B cell (primary cell): ENCODE data around the gene ZDHHC1. TPM values are rescaled to one million over a fixed set of nuclear protein-coding genes. Genes with fewer than 3 reads are reported as not detected.

ENCODE experiments used
- ATAC-seq: fragments of 200-7000 bp; cut with Tn5 transposase; one replicate; pipeline ENCODE4 v1.10.0; 2021; ENCODE audit warnings: low read depth, mild to moderate bottlenecking, moderate number of reproducible peaks, moderate library complexity
- CTCF ChIA-PET: fragments of 350-600 bp; sonication (Branson Sonifier 250); formaldehyde crosslinking; loops from one replicate; lab custom pipeline; 2021; ENCODE audit warnings: antibody characterized with exemption, inconsistent platforms; lab: Charles Lee
- POLR2A ChIA-PET: fragments of 350-600 bp; sonication (Branson Sonifier 250); formaldehyde crosslinking; loops from one replicate; lab custom pipeline; 2021; ENCODE audit warnings: antibody characterized with exemption; lab: Charles Lee
- DNase-seq: peaks from one replicate; pipeline ENCODE4 v3.0.0; 2013
- H2AFZ ChIP-seq: 2 replicates; pipeline ENCODE4 v1.6.1; 2012; ENCODE audit warnings: mild to moderate bottlenecking, low read depth, low read length; ENCODE audit not compliant: insufficient read depth, poor library complexity, severe bottlenecking
- H3K27ac ChIP-seq, 2 donors: 1 replicate in 1 of 2; 2 replicates in 1 of 2; pipeline ENCODE4 v1.5.1; 2012 to 2013; ENCODE audit warnings: low read length in 2 of 2, mild to moderate bottlenecking in 2 of 2, moderate library complexity in 1 of 2
- H3K27me3 ChIP-seq, 4 experiments: fragments of 200-600 bp in 1 of 4; sonication (generic) in 1 of 4; replicated peaks in 1 of 4; 1 replicate in 2 of 4; 2 replicates in 2 of 4; pipeline versions ENCODE4 v1.6.1 to v1.7.0; 2013 to 2016; ENCODE audit warnings: low read length in 3 of 4, mild to moderate bottlenecking in 2 of 4, mixed read lengths in 1 of 4, moderate library complexity in 1 of 4; ENCODE audit not compliant: insufficient read depth in 4 of 4, control insufficient read depth in 3 of 4; ENCODE audit errors: control extremely low read depth in 1 of 4
- H3K36me3 ChIP-seq, 2 experiments: replicated peaks in 1 of 2; 1 replicate in 1 of 2; 2 replicates in 1 of 2; pipeline versions ENCODE4 v1.6.1 to v1.7.1; 2013; ENCODE audit warnings: low read length in 1 of 2; ENCODE audit not compliant: insufficient read depth in 2 of 2, control insufficient read depth in 1 of 2; ENCODE audit errors: control extremely low read depth in 1 of 2, extremely low read depth in 1 of 2
- H3K4me1 ChIP-seq, 2 donors: fragments of 200-600 bp in 1 of 2; sonication (generic) in 1 of 2; 1 replicate in 1 of 2; 2 replicates in 1 of 2; pipeline versions ENCODE4 v1.5.1 to v1.6.1; 2013 to 2017; ENCODE audit warnings: low read length in 2 of 2; ENCODE audit not compliant: control insufficient read depth in 2 of 2, insufficient read depth in 2 of 2
- H3K4me2 ChIP-seq: replicated peaks from 2 replicates; pipeline ENCODE3; 2012; ENCODE audit warnings: mild to moderate bottlenecking, low read depth, low read length; ENCODE audit not compliant: poor library complexity, severe bottlenecking
- H3K4me3 ChIP-seq, 5 experiments: fragments of 200-600 bp in 1 of 5; sonication (generic) in 1 of 5; 1 replicate in 3 of 5; 2 replicates in 2 of 5; pipeline versions ENCODE4 v1.5.1 to v1.7.0; 2011 to 2016; ENCODE audit warnings: low read length in 4 of 5, mild to moderate bottlenecking in 4 of 5, low read depth in 2 of 5, control low read depth in 1 of 5, moderate library complexity in 1 of 5; ENCODE audit not compliant: insufficient read depth in 1 of 5; ENCODE audit errors: control extremely low read depth in 1 of 5, extremely low read depth in 1 of 5
- H3K79me2 ChIP-seq: fragments of 200-600 bp; sonication (generic); one replicate; pipeline ENCODE4 v1.6.0; 2016; ENCODE audit warnings: low read length; ENCODE audit not compliant: control insufficient read depth, insufficient read depth
- H3K9ac ChIP-seq: fragments of 200-600 bp; sonication (generic); 2 replicates; pipeline ENCODE4 v1.6.1; 2017; ENCODE audit warnings: mild to moderate bottlenecking, low read length, moderate library complexity
- H3K9me3 ChIP-seq, 3 donors: one replicate each; pipeline versions ENCODE4 v1.6.1 to v1.7.1; 2013; ENCODE audit warnings: low read length in 2 of 3; ENCODE audit not compliant: control insufficient read depth in 2 of 3, insufficient read depth in 1 of 3; ENCODE audit errors: control extremely low read depth in 1 of 3
- H4K20me1 ChIP-seq: 2 replicates; pipeline ENCODE4 v1.6.0; 2012; ENCODE audit warnings: mild to moderate bottlenecking, low read length; ENCODE audit not compliant: insufficient read depth, control insufficient read depth, poor library complexity, severe bottlenecking
- H3K27ac Mint-ChIP-seq: one replicate; pipeline ENCODE4 v1.8.0; 2021; ENCODE audit warnings: mixed read lengths
- H3K27me3 Mint-ChIP-seq: one replicate; pipeline ENCODE4 v1.8.0; 2021; ENCODE audit warnings: mixed read lengths
- H3K4me1 Mint-ChIP-seq: one replicate; pipeline ENCODE4 v1.8.0; 2021; ENCODE audit warnings: mixed read lengths
- H3K4me3 Mint-ChIP-seq: one replicate; pipeline ENCODE4 v1.8.0; 2021; ENCODE audit warnings: mixed read lengths
- H3K9me3 Mint-ChIP-seq: one replicate; pipeline ENCODE4 v1.8.0; 2022; ENCODE audit warnings: mixed read lengths; ENCODE audit not compliant: insufficient read depth
- CTCF ChIP-seq: fragments of 200-600 bp; IDR thresholded peaks from one replicate; pipeline ENCODE4 v1.8.0; 2022; ENCODE audit warnings: antibody characterized with exemption, mild to moderate bottlenecking
- EZH2 ChIP-seq: IDR thresholded peaks from 2 replicates; pipeline ENCODE4 v1.6.1; 2012; ENCODE audit warnings: borderline replicate concordance, low read depth, mild to moderate bottlenecking, moderate library complexity, low read length; ENCODE audit not compliant: insufficient read depth, poor library complexity, severe bottlenecking
- WGBS: methylation state at CpG from one replicate; pipeline ENCODE4 v1.1.5; 2013; ENCODE audit warnings: missing lambda C conversion rate; ENCODE audit not compliant: insufficient coverage; 5-methylcytosine and 5-hydroxymethylcytosine counted together
- intact Hi-C: fragments of 100-400 bp; cut with micrococcal nuclease; formaldehyde crosslinking; loops from one replicate; pipeline ENCODE4 v1.10.0; 2022
- polyA minus RNA-seq: library from RNA; depleted of rRNA, polyadenylated mRNA; stranded (reverse); fragments of >200 nt; gene quantifications from 2 replicates; pipeline ENCODE4 v1.2.3, GENCODE V29; 2012
- polyA plus RNA-seq: library from polyadenylated mRNA; depleted of rRNA; stranded (reverse); fragments of >200 nt; gene quantifications from 2 replicates; pipeline ENCODE4 v1.2.3, GENCODE V29; 2012
- total RNA-seq, 2 donors: library from RNA; stranded (reverse); fragments of 120-200 nt in 1 of 2; gene quantifications; 1 replicate in 1 of 2; 2 replicates in 1 of 2; pipeline versions ENCODE4 v1.2.3 to v1.2.4, GENCODE V29; 2013 to 2022

The ZDHHC1 gene, protein sequence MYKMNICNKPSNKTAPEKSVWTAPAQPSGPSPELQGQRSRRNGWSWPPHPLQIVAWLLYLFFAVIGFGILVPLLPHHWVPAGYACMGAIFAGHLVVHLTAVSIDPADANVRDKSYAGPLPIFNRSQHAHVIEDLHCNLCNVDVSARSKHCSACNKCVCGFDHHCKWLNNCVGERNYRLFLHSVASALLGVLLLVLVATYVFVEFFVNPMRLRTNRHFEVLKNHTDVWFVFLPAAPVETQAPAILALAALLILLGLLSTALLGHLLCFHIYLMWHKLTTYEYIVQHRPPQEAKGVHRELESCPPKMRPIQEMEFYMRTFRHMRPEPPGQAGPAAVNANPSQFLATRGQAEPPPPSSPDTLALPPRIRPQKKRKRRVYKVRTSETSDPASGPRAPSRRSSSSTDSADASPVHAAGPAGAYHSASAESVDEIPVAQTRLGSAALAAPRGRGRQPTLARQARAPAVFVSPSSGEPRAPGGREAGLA
- total RNA-seq, result 2.4 and 2.8 TPM in 2 replicates
- 0.75 TPM for total RNA-seq (2013)
- 0.58 and 0.71 TPM in 2 replicates for polyA plus RNA-seq
- 0.36 and 0.77 TPM in 2 replicates for polyA minus RNA-seq

DNA sequence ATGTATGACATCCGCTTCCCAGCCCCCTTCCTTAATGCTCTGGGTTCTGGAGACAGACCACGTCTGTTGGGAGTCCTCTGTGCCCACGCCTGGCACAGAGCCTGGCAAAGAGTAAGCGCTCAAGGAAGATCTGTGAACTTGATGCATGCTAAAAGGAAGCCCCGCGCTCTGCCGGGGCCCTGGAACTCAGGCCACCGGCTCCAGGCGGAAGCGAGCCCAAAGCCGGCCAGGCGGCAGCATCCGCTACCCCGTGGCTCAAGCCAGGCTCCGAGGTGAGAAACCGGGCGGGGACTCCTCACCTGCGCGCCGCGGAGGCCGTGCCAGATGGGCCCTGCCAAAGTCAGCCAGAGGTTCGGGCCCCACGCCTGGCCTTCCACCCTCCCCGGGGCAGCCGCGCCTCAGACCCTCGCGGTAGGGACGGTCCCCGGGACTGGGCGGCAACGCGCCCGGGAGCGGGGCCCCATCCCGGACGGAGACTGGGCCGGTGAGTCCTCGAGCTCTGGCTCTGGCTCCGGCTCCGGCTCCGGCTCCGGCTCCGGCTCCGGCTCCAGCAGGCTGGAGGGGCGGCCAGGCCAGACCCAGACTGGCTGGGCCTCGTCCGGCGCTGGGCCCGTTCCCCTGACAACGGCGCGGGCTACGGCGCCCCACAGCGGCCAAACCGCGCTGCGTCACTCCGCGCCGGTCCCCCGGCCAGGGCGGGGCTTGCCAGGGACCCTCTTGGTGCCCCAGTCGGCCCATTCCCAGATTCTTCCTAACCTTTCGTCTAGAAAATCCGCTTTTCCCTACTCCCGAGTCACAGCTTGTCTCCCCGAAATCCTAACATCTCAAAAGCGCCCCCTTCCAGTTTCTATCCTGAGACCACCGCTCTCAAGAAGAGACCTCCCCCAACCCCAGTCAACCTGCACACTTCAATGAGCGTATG lies at the start of gene ZDHHC1:
TSS of gene ZDHHC1 (minus strand) at position 606 of the 922 bp plus-strand sequence. CDS start 8,702 bp downstream, outside the sequence.
- TF ChIP-seq CTCF (peak; percentile 67), EZH2 (no peak)
- Histone ChIP-seq H2AFZ (peak within 1 kb of the TSS; percentile 91), H3K4me2 (peak within 1 kb of the TSS; percentile 92), H3K27me3 (peaks cover 0 to 13% (median 5%) of the 10 kb centered on the region in 4 experiments), H3K9ac (peak within 1 kb of the TSS; percentile 70), H3K4me1 (peaks cover 8 to 11% of the 10 kb centered on the region in 2 donors), H4K20me1 (no peaks in the 10 kb centered on the region), H3K4me3 (peak within 1 kb of the TSS; percentile 25 to 69 (median 64)), H3K27ac (peak within 1 kb of the TSS in 1 of 2 donors; percentile 70), H3K79me2 (no peaks in the 10 kb centered on the region), H3K9me3 (no peaks in the 10 kb centered on the region), H3K36me3 (no peaks in the 10 kb centered on the region)
- peaks cover 12% of the 10 kb centered on the region for H3K4me1 Mint-ChIP-seq
- H3K27ac Mint-ChIP-seq, result no peak within 1 kb of the TSS
- peak within 1 kb of the TSS; percentile 89 for H3K4me3 Mint-ChIP-seq
- H3K27me3 Mint-ChIP-seq, result peaks cover 15% of the 10 kb centered on the region
- CTCF ChIA-PET, result interaction anchor here (0.8 to 3.0 kb wide), 9 partner anchors 8 to 156 kb away, joined by 3 to 20 read pairs (median 3); no protein-coding TSS in a partner anchor
- ATAC-seq, result peak; percentile 97
- intact Hi-C loops, result loop anchor here (2.0 kb wide), 2 partner anchors 21 to 439 kb away; no protein-coding TSS in a partner anchor
- POLR2A ChIA-PET, result no interaction called here
- WGBS, result 3% methylated on average over 73 of the region's 73 CpGs
- no peaks in the 10 kb centered on the region for H3K9me3 Mint-ChIP-seq
- peak; percentile 73 for DNase-seq
